ENCODE data around the gene PURB. TPM values are rescaled to one million over a fixed set of nuclear protein-coding genes. Genes with fewer than 3 reads are reported as not detected.
"Not testable (repeated sequence)": the region's sequence is repeated elsewhere in the genome, so short reads cannot be mapped to it uniquely, and the experiment has no call there.

PURB gene
- polyA plus RNA-seq, 1 donor (not counting 4 experiments of a cell fraction or from before 2014, with no cell fraction given): 7.7 TPM

DNA sequence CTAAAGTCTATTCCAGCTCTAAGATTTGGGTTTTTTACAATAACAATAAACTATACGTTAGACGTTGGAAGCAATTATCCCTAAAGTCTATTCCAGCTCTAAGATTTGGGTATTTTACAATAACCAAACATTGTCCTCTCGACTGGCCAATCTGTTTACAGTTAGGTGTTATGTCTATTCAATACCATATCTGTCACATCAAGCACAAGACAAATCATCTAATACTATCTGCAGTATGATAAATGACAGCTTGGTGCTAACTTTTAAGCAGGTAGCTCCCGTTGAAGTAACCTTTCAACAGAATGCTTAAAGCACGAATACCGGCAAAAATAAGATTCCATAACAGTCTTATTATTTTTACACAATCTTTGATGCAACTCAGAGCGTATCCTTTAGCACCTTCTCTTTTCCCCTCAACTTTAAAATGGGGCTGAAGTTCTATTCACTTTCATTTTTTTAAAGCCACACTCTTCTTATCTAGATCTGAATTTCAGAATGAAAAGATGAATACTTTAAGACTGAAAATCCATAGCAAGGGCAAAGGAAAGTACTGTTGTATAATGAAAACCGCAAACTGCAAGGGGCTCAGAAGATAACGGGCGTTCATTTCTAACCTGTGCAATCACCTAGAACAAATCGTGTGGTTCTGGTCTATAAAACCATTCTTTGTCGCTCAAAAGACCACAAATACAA is 38.4 kb downstream of the PURB start:
- H3K79me2 ChIP-seq (ENCODE audit: control insufficient read depth, insufficient read depth, low read length): peaks cover 54% of the 10 kb centered on the region
- DNase-seq (ENCODE audit: low read depth, low spot score) (no peak), FAIRE-seq (no peak)
- no peaks in the 10 kb centered on the region for H4K20me1 ChIP-seq (ENCODE audit: control insufficient read depth, extremely low read depth, insufficient read depth, low read length)
- H3K9ac ChIP-seq (ENCODE audit: control insufficient read depth, extremely low read depth, insufficient read depth, low read length): peak overlapping the region; percentile 89
- no peaks in the 10 kb centered on the region for H3K36me3 ChIP-seq (ENCODE audit: control insufficient read depth in 2 of 2, extremely low read depth in 1 of 2, insufficient read depth in 2 of 2, low read length in 2 of 2)
- H3K9me1 ChIP-seq (ENCODE audit: control insufficient read depth, extremely low read depth, insufficient read depth, low read length): no peaks in the 10 kb centered on the region
- H3K4me1 ChIP-seq (ENCODE audit: control insufficient read depth, extremely low read depth, insufficient read depth, low read length): peaks cover 12% of the 10 kb centered on the region
- H3K4me3 ChIP-seq (ENCODE audit: control insufficient read depth in 2 of 3, extremely low read depth in 1 of 3, insufficient read depth in 2 of 3, low read depth in 1 of 3, low read length in 3 of 3): peak overlapping the region; percentile 53 to 96 (median 75)
- H3K27ac ChIP-seq (ENCODE audit: control insufficient read depth, insufficient read depth, low read length): peak overlapping the region; percentile 86
- no peaks in the 10 kb centered on the region for H3K27me3 ChIP-seq (ENCODE audit: control insufficient read depth, extremely low read depth, insufficient read depth, low read length)
- H3K9me3 ChIP-seq (ENCODE audit: control insufficient read depth, low read depth, low read length): no peaks in the 10 kb centered on the region
- peak overlapping the region; percentile 81 for H3K4me2 ChIP-seq (ENCODE audit: control insufficient read depth, extremely low read depth, insufficient read depth, low read depth, low read length)
- peak overlapping the region; percentile 94 for H2AFZ ChIP-seq (ENCODE audit: control insufficient read depth, low read length)
- dilution Hi-C loops (cut with MboI; ENCODE audit: extremely low pct_ligation_motif_present, low sequenced_read_pairs): no loop called here
- TF ChIP-seq EZH2 (IDR thresholded peaks at IDR 0.05; ENCODE audit: low read length) (no peak), CTCF (optimal IDR thresholded peaks at IDR 0.05 in 1 of 3, IDR thresholded peaks at IDR 0.05 in 1 of 3, conservative IDR thresholded peaks at IDR 0.05 in 1 of 3; ENCODE audit: extremely low read depth in 1 of 3, insufficient read depth in 2 of 3, low read length in 3 of 3) (no peak)

- peak overlapping the region; percentile 86 for H3K27ac ChIP-seq (ENCODE audit: control insufficient read depth, insufficient read depth, low read length)
- H3K79me2 ChIP-seq (ENCODE audit: control insufficient read depth, insufficient read depth, low read length): peaks cover 60% of the 10 kb centered on the region
- H3K4me3 ChIP-seq (ENCODE audit: control insufficient read depth in 2 of 3, extremely low read depth in 1 of 3, insufficient read depth in 2 of 3, low read depth in 1 of 3, low read length in 3 of 3): peak overlapping the region; percentile 53 to 96 (median 75)
- H3K9me3 ChIP-seq (ENCODE audit: control insufficient read depth, low read depth, low read length); DNase-seq (ENCODE audit: low read depth, low spot score); FAIRE-seq; H2AFZ ChIP-seq (ENCODE audit: control insufficient read depth, low read length); H4K20me1 ChIP-seq (ENCODE audit: control insufficient read depth, extremely low read depth, insufficient read depth, low read length); H3K9me1 ChIP-seq (ENCODE audit: control insufficient read depth, extremely low read depth, insufficient read depth, low read length); H3K36me3 ChIP-seq (ENCODE audit: control insufficient read depth in 2 of 2, extremely low read depth in 1 of 2, insufficient read depth in 2 of 2, low read length in 2 of 2); dilution Hi-C loops (cut with MboI; ENCODE audit: extremely low pct_ligation_motif_present, low sequenced_read_pairs); H3K27me3 ChIP-seq (ENCODE audit: control insufficient read depth, extremely low read depth, insufficient read depth, low read length): not testable (repeated sequence)
- H3K4me1 ChIP-seq (ENCODE audit: control insufficient read depth, extremely low read depth, insufficient read depth, low read length): peaks cover 12% of the 10 kb centered on the region
- peak overlapping the region; percentile 89 for H3K9ac ChIP-seq (ENCODE audit: control insufficient read depth, extremely low read depth, insufficient read depth, low read length)
- peak overlapping the region; percentile 81 for H3K4me2 ChIP-seq (ENCODE audit: control insufficient read depth, extremely low read depth, insufficient read depth, low read depth, low read length)
Measured at GRCh38 chr7:44846390-44846789, 38.9 kb downstream of the PURB start.
